G401.6 (cell line): Measurements from ENCODE around the gene LGALS3BP.
"Not testable (repeated sequence)": the region's sequence is repeated elsewhere in the genome, so short reads cannot be mapped to it uniquely, and the experiment has no call there.

Experiments
- FAIRE-seq: peaks from 2 replicates; lab custom pipeline; 2012; peaks lifted over from hg19 to GRCh38; lab: Jason Lieb, UNC

Gene LGALS3BP

GRCh38 chr17:78962345-78962983 is 17.3 kb downstream of the LGALS3BP start:
- no peak for FAIRE-seq

DNA sequence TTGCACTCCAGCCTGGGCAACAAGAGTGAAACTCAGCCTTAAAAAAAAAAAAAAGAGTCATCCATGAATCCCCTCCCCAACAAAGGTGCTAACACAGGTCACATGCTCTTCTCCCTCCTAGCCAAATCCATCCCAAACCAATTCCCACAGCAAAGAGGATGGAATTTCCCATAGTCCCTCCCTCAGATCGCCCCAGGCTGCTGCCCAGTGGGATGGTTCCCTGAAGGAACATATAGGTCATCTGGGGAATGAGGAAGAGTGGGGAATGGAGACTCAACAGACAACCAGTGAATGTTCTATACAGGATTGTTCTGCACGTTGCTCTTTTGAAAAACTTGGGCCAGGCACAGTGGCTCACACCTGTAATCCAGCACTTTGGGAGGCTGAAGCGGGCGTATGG is 18.2 kb downstream of the LGALS3BP start:
- no peak for FAIRE-seq

GRCh38 chr17:78960928-78961327 is 18.8 kb downstream of the LGALS3BP start:
- FAIRE-seq, result no peak

DNA sequence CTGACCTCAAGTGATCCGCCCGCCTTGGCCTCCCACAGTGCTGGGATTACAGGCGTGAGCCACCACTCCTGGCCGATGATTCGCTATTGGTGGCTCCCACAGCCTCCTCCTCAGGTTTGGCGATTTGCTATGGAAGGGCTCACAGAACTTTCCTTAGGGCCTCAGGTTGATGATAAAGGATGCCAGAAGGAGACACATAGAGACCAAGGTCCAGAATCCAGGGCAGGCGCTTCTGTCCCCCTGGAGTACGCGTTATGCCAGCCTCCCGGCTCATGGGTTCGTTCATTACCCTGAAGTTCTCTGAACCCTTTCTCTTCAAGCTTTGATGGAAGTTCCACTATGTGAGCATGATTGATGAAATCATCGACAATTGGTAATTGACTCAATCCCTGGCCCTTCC is 19.9 kb downstream of the LGALS3BP start:
- no peak for FAIRE-seq

DNA sequence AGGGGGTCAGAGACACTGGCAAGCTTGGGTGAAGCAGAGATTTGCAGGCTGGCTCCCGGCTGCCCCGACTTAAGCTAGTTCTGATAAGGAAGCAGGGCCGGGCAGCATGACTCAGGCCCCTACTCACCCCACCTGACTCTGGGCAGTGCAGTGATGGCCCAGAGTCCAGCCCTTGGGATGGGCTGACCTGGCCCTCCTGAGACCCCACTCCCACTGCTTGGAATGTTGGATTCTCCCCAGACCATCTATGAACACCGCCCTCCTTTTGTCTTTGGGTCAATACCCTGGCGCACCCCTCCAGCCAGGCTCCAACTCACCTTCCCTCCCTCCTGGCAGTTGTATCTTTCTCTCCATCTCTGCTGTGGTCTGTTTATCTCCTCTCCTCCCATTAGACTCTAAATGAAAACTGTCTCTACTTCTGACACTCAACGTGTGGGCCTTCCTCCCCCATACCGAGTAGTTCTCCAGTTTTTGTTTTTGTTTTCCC is 21.0 kb downstream of the LGALS3BP start:
- FAIRE-seq, result no peak

- FAIRE-seq, result no peak
Observed at GRCh38 chr17:78957128-78957527, 22.6 kb downstream of the LGALS3BP start.

DNA sequence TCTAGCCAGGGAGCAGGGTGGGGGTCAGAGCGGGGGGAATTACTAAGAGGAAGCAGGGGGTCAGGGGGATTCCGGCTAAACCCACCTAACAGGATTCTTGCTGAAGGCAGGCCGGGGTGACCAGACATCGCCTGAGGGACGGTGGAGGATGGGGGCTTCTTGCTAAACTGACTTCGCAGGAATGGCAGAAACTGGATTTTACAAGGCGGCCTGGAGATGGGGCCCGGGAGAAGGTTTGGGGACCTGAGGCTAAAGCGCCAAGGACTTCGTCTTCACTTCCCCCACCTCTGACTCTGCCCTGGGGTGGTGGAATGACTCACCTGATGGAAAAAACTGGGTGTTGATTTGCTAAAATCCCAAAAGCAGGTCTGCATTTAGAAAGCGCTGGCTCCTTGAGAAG is 23.5 kb downstream of the LGALS3BP start:
- no peak for FAIRE-seq

- no peak for FAIRE-seq
Observed at GRCh38 chr17:78954684-78955083, 25.0 kb downstream of the LGALS3BP start.

GRCh38 chr17:78953356-78954350 is 26.1 kb downstream of the LGALS3BP start:
- no peak for FAIRE-seq

- FAIRE-seq, result no peak
Observed at GRCh38 chr17:78952706-78953105, 27.0 kb downstream of the LGALS3BP start.

DNA sequence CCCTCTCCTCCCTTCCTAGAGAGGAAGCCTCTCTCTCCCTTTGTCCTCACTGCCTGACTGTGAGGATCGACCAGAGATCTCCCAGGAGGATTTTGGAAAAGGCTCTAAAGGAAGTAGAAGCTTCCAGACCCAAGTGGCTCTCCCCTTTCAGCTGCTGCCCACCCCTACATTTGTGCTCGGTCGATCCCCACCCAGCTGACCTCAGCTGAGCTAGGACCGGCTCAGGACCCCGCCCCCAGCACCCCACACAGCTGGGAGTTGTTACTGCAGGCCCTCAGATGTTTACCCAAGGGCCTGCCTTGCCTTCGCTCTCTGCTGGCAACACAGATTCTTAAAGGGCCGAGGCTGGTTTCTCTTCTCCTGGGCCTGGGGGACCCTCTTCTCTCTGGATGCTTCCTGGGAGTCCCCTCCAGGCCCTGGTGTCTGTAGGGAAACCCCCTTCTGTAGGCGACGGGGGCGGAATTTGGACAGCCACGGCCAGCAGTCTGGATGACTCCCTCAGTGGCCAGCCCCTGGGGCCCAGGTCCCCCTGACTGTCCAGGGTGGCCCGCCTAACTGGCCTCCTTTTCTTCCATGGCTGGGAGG is 27.7 kb downstream of the LGALS3BP start:
- no peak for FAIRE-seq

DNA sequence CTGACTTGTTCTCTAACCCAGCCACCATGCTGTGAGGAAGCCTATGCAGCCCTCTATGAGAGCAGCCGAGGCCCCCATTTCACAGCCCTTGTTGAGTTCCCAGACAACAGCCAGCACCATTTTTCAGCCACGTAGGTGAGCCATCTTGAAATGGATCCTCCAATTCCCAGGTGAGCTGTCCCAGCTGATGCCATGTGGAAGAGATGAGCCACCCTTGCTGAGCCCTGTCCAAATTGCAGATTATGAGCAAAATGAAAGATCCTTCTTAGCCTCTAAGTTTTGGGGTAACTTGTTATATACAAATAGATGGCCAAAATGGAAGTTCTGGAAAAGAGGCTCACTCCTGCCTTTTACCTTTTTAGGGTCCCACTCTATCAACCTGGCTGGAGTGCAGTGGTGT is 28.9 kb downstream of the LGALS3BP start:
- no peak for FAIRE-seq

GRCh38 chr17:78947235-78948149 is 32.2 kb downstream of the LGALS3BP start:
- FAIRE-seq, result no peak

GRCh38 chr17:78946631-78947030 is 33.1 kb downstream of the LGALS3BP start:
- FAIRE-seq, result no peak

DNA sequence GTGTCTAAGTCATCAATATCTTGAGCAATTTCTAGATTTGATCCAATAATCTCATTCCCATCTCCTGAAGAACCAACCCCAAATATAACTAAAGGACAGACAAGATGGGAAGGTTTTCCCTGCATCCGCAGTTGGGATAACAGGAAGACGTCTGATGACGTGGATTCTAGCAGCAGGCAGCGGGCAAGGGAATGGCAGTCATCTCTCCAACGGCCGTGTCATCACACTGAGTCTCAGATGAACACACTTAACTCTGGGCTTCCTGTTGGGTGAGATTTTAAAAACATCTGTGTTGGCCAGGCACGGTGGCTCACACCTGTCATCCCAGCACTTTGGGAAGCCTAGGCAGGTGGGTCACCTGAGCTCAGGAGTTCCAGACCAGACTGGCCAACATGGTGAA is 33.6 kb downstream of the LGALS3BP start:
- no peak for FAIRE-seq

DNA sequence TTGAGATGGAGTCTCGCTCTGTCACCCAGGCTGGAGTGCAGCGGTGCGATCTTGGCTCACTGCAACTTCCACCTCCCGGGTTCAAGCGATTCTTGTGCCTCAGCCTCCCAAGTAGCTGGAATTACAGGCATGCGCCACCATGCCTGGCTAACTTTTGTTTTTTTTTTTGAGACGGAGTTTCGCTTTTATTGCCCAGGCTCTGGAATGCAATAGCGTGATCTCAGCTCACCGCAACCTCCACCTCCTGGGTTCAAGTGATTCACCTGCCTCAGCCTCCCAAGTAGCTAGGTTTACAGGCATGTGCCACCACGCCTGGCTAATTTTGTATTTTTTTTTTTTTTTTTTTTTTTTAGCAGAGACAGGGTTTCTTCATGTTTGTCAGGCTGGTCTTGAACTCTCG is 34.3 kb downstream of the LGALS3BP start:
- FAIRE-seq, result not testable (repeated sequence)

DNA sequence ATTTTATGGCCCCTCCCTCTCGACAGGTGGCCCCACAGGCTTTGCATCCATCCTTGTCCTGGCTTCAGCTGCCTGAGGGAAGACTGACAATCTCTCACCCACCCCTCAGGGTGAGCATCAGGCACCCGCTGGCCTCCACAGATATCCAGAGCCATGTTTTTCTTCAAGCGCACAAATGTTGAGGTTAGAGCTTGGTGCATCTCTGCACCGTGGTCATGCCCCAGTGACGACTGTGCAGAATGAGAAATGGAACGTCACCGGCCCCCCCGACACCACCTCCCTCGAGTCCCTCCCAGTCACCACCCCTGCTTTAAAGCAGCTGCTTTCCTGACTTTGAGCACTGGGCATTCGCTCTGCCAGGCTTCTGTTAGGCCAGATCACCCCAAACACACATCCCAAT is 34.8 kb downstream of the LGALS3BP start:
- no peak for FAIRE-seq

- no peak for FAIRE-seq
Observed at GRCh38 chr17:78944026-78944425, 35.7 kb downstream of the LGALS3BP start.

DNA sequence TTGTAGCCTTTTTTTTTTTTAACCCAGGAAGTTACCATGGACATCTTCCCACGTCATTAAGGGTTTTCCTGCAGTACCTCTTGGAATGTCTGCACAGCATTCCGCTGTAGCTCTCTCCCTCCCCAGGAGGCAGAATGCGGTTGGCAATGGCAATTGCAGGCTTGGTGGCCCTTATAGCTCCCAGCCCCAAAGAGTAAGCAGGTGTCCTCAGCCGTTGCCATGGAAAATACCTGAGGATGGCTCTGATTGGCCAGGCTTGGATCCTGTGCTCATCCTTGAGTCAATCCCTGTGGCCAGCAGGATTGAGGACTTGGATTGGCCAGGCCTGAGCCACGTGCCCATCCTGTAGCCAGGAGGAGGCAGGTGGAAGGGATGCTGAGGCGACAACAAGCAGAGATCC is 39.0 kb downstream of the LGALS3BP start:
- FAIRE-seq, result no peak

DNA sequence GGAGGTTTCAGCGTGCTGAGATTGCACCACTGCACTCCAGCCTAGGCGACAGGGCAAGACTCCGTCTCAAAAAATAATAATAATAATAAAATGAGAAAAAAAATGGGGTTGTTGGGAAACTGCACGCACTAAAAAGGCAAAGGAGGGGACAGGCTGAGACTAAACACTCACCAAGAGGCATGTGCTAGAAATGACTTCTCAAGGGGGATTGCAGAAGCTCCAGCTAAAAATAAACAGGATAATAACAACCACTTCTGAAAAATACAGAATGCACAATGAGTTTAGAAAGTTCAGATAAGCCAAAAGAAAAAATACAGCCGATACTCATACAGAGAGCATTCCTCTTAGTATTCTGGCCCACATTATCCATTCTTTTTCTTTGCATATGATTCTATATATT is 39.5 kb downstream of the LGALS3BP start:
- no peak for FAIRE-seq

DNA sequence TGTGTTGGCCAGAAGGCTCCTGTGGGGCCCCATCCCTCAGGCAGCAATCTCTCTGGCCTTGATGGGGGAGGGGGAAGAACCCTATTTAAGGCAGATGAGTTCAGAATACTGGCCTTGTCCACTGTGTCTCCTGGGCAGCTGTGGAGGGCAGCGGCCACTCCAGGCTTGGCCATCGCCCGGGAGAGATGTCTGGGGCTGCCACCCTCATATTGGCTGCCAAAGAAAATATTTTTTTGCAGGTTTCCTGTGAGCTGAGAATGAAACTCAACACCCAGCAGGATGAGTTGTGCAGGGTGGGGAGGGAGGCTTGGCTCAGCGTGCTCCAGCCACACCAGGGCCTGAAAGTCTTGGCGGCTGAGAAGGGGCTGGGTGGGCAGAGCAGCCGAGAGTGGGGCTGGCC is 40.1 kb downstream of the LGALS3BP start:
- no peak for FAIRE-seq

DNA sequence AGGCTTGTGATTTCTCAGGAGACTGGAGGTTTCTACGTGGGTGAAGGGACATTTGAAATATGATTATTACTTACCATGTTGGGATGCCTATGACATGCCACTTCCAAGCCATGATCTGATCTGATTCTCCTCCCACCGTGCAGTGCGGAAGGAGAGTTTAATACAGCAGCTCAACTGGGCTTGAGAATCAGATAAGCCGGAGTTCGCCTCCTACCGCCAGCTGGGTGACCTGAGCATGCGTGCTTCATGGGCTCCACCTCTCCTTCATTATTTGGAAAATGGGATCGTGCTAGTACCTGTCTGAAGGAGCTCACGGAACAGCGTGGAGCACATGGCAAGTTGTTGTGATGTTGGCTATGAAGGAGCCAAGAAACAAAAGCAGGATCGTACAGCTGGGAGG is 42.2 kb downstream of the LGALS3BP start:
- no peak for FAIRE-seq
